ENCODE results near the gene TTC36. TPM values are rescaled to one million over a fixed set of nuclear protein-coding genes. Genes with fewer than 3 reads are reported as not detected.
A peak's percentile ranks its signal among the peaks of the same experiment; 100 is the strongest.

TTC36 gene
- total RNA-seq, 1 experiment from 2014 or later, result 1.6 TPM

DNA sequence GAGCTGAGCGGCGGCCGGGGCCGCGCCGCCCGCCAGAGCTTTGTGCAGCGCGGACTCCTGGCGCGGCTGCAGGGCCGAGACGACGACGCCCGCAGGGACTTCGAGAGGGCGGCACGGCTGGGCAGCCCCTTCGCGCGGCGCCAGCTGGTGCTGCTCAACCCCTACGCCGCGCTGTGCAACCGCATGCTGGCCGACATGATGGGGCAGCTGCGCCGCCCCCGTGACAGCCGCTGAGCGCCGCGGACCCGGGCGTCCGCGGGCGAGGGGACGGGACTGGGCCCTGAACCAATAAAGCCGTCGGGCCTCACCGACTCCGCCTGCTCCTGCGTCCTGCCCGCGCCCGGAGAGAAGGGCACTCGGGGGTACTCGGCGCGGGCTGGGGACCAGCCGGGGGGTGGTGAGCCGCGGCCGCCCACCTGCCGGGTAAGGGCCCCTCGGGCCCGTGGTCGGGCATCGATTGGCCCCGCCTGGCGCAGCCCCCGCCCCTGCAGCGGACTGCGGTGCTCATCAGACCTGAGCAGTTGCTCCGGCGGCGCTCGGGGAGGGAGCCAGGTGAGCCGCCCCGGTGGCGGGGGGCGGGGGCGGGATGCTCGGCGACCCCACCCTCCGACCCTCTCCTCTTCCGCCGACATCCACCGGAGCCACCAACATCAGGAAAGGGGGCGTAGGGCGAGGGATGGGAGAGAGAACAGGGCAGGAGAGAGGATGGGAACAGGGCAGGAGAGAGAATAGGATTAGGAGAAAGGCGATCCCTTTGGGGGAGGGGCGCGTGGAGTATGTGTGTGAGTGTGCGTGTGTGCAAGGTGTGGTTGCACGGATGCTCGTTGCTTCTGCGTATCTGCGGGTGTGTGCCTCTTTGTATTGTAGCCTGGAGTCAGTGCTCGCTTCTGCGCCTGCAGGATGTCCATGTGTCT lies 3.7 kb downstream of the TTC36 start, which contains the start of gene TMEM25:
TSS of gene TMEM25 (plus strand) at position 510 of the 914 bp plus-strand sequence. CDS start 610 bp downstream, outside the sequence.
- Histone ChIP-seq H2BK20ac (ENCODE audit: low read depth, low read length, poor library complexity, severe bottlenecking) (no peak within 1 kb of the TSS), H3K56ac (ENCODE audit: insufficient read length, low read depth, low read length) (no peak within 1 kb of the TSS), H3K14ac (ENCODE audit: insufficient read depth, low read length) (peak within 1 kb of the TSS; percentile 48), H2BK5ac (ENCODE audit: insufficient read length, low read length) (no peak within 1 kb of the TSS), H2AFZ (ENCODE audit: low read length) (no peak within 1 kb of the TSS), H2BK12ac (ENCODE audit: insufficient read length, low read depth, low read length) (no peak within 1 kb of the TSS), H4K20me1 (ENCODE audit: control insufficient read depth, insufficient read depth, insufficient read length) (no peaks in the 10 kb centered on the region), H3K23me2 (ENCODE audit: insufficient read length, low read depth, low read length, poor library complexity, severe bottlenecking) (peaks cover 10% of the 10 kb centered on the region), H3K4ac (ENCODE audit: low read depth, low read length) (no peak within 1 kb of the TSS), H3K9me3 (ENCODE audit: control insufficient read depth, low read depth, low read length) (no peaks in the 10 kb centered on the region), H3K79me2 (ENCODE audit: insufficient read depth, low read length) (no peaks in the 10 kb centered on the region), H4K91ac (ENCODE audit: insufficient read length, low read depth, low read length) (no peak within 1 kb of the TSS), H3K4me1 (ENCODE audit: insufficient read depth, low read length) (no peaks in the 10 kb centered on the region; the same call in 1 of the 2 replicates), H2AK5ac (ENCODE audit: insufficient read length, low read length) (no peak within 1 kb of the TSS), H3K23ac (ENCODE audit: insufficient read length, low read depth, low read length) (no peak within 1 kb of the TSS), H2BK15ac (ENCODE audit: low read depth, low read length) (no peak within 1 kb of the TSS), H2BK120ac (ENCODE audit: low read depth, low read length, poor library complexity, severe bottlenecking) (no peak within 1 kb of the TSS), H3K27me3 (ENCODE audit: insufficient read depth, low read length) (no peaks in the 10 kb centered on the region), H3K79me1 (ENCODE audit: insufficient read depth, low read depth, low read length, poor library complexity, severe bottlenecking) (no peaks in the 10 kb centered on the region), H3K27ac (ENCODE audit: insufficient read length, low read depth, low read length) (no peak within 1 kb of the TSS), H3K18ac (ENCODE audit: insufficient read length, low read depth, low read length) (no peak within 1 kb of the TSS), H4K5ac (ENCODE audit: insufficient read length, low read depth, low read length) (no peak within 1 kb of the TSS), H3T11ph (ENCODE audit: low read length) (no peak within 1 kb of the TSS), H3K9ac (ENCODE audit: extremely low read depth, insufficient read length, low read length) (peak within 1 kb of the TSS; percentile 60), H3K4me2 (ENCODE audit: insufficient read depth, insufficient read length, low read length) (peak within 1 kb of the TSS; percentile 93), H4K8ac (replicated peaks; ENCODE audit: insufficient read length, low read depth, low read length) (no peak within 1 kb of the TSS)
- H3K36me3 Mint-ChIP-seq (ENCODE audit: insufficient read depth in 1 of 3, low read depth in 3 of 3), result peaks cover 0 to 7% (median 5%) of the 10 kb centered on the region in 3 experiments; a peak in 3 of 7 replicates
- peak within 1 kb of the TSS in 2 of 3 experiments; percentile 38 to 39; a peak in 3 of 7 replicates for H3K27ac Mint-ChIP-seq
- peak within 1 kb of the TSS; percentile 86 to 97 for H3K4me3 Mint-ChIP-seq
- peaks cover 38% of the 10 kb centered on the region in 2 experiments for H3K4me1 Mint-ChIP-seq
- no peaks in the 10 kb centered on the region for H3K9me3 Mint-ChIP-seq
- TF ChIP-seq, protein P1, sequence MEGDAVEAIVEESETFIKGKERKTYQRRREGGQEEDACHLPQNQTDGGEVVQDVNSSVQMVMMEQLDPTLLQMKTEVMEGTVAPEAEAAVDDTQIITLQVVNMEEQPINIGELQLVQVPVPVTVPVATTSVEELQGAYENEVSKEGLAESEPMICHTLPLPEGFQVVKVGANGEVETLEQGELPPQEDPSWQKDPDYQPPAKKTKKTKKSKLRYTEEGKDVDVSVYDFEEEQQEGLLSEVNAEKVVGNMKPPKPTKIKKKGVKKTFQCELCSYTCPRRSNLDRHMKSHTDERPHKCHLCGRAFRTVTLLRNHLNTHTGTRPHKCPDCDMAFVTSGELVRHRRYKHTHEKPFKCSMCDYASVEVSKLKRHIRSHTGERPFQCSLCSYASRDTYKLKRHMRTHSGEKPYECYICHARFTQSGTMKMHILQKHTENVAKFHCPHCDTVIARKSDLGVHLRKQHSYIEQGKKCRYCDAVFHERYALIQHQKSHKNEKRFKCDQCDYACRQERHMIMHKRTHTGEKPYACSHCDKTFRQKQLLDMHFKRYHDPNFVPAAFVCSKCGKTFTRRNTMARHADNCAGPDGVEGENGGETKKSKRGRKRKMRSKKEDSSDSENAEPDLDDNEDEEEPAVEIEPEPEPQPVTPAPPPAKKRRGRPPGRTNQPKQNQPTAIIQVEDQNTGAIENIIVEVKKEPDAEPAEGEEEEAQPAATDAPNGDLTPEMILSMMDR (conservative IDR thresholded peaks at IDR 0.05), result no peak
- no CpG with 5 or more reads among the region's 94 CpGs for WGBS (ENCODE audit: extremely low coverage, insufficient read length, low lambda C conversion rate)
- H3K27me3 Mint-ChIP-seq (ENCODE audit: low read depth), result peaks cover 5% of the 10 kb centered on the region; the same call in 1 of the 2 replicates
- peak; percentile 83 for DNase-seq
